NCI-H226 (cell line): ENCODE data around the gene THEMIS2.
"Not testable (repeated sequence)": the region's sequence is repeated elsewhere in the genome, so short reads cannot be mapped to it uniquely, and the experiment has no call there.

Experiments
- DNase-seq: peaks from one replicate; pipeline ENCODE4 v3.0.0-alpha.2; 2015

THEMIS2 gene

DNA sequence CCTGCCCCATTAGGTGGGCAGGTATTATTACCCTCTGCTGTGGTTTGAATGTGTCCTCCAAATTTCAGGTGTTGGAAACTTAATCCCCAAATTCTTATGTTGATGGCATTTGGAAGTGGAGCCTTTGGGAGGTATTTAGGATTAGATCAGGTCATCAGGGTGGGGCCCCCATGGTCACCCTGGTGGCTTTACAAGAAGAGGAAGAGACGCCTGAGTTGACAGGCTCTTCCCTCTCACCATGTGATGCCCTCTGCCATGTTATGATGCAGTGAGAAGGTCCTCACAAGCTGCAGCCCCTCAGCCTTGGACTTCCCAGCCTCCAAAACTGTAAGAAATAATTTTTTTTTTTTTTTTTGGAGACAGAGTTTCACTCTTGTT lies 8.8 kb upstream of the THEMIS2 start:
- DNase-seq, result no peak

DNA sequence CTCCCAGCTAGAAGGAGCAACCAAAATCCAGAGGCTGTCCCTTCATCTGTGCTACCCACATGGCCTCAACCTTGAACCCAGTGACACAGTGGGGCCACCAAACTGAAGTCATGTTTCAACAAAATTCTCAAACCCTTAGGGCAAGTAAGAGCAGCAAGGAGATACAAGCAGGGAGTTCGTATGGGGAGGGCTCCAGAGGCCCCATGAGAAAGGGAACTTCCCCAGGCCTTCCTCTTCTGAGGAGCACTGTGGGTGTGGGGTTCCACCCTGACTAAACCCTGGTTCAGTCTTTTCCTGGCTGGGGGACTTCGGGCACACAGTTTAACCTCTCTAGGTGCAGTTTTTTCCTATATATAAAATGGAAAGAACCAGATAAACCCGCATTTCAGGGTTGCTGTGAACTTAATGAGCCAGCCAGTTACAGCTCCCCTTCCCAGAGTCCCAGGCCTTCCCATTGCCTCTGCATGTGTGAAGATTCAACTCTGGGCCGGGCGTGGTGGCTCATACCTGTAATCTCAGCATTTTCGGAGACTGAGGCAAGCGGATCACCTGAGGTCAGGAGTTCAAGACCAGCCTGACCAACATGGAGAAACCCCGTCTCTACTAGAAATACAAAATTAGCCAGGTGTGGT lies 8.0 kb upstream of the THEMIS2 start:
- no peak for DNase-seq

DNA sequence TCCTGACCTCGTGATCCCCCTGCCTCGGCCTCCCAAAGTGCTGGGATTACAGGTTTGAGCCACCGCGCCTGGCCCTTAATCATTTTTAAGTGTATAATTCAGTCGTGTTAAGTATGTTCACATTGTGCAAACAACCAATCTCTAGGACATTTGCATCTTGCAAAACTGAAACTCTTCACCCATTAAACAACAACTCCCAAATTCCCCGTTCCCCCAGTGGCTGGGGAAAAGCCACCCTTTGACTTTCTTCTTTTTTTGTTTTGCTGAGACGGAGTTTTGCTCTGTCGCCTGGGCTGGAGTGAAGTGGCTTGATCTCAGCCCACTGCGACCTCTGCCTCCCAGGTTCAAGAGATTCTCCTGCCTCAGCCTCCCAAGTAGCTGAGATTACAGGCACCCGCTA lies 6.5 kb upstream of the THEMIS2 start:
- DNase-seq, result no peak

DNA sequence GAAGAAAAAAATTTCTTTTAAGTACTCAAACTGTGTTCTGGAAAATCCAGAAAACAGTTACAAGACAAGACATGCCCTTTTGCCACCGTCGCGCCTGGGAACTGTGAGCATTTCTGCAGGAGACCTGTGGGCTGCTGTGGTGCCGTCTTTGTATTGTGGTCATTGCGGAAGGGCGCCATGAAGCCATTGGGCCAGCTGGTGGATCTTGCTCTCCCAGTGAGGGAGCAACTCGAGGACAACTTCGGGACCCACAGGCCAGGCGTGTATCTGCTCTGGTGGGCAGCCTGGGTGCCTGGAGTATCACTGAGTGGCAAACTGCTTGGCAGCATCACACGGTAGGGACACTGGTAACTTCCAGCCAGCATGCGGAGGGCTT lies 3.8 kb upstream of the THEMIS2 start:
- DNase-seq, result no peak

DNA sequence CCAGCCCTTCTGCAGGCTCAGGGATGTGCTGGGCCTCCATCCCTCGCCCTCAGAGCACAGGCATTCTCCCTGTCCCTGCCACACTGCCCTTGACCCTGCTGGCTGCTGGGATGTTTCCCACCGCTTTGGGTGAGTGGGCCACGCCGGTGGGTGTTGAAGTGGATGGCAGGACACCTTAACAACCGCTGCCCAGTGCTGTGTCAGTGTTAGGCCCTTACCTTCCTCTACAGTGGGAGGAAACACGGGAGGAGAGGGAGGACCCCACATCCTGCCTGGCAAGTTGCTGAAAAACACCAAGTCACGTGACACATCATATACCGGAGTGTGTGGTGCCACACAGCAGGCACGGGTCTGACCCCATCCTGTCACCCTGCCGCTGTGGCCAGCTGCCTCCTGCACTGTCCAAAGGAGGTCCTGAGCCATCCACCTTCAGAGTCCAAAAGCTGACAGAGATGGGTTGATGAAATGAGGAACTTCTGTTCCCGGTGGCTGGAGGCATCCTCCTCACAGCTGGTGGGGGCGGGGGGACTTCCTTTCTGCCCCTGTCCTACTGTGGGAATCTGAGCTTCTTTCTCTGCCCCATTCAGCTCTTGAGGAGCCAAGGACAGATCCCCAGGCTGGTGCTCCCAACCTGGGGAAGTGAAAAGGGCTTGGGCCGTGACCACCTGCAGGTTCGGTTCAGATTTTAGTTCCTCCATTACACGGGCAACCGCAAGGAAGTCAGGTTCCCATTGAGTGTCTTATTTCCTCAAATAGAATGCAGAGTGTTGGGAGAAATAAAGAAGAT lies 3.2 kb upstream of the THEMIS2 start:
- DNase-seq, result no peak

DNA sequence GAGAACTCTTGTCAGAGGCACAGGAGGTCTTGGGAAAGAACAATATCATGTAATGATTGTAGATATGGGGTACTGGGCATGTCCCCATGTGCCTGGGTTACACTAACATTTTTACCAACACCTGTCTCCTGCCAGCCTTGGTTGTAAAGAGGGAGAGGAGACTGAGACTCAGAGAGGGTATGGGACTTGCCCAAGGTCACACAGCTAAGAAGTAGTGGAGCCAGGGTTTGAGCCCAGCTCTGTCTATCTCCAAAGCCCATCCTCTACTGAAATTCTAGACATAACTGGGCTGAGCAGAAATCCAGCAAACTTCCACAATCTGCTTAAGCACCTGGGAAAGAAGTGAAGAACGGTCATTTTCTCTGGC lies 2.6 kb upstream of the THEMIS2 start:
- no peak for DNase-seq

DNA sequence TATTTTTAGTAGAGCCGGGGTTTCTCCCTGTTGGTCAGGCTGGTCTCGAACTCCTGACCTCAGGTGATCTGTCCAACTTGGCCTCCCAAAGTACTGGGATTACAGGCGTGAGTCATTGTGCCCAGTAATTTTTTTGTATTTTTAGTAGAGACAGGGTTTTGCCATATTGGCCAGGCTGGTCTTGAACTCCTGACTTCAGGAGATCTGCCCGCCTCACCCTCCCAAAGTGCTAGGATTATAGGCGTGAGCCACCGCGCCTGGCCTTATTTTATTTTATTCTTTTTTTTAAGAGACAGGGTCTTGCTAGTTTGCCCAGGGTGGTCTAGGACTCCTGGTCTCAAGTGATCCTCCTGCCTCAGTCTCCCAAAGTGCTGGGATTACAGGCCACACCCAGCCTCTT lies 1.3 kb upstream of the THEMIS2 start:
- not testable (repeated sequence) for DNase-seq

DNA sequence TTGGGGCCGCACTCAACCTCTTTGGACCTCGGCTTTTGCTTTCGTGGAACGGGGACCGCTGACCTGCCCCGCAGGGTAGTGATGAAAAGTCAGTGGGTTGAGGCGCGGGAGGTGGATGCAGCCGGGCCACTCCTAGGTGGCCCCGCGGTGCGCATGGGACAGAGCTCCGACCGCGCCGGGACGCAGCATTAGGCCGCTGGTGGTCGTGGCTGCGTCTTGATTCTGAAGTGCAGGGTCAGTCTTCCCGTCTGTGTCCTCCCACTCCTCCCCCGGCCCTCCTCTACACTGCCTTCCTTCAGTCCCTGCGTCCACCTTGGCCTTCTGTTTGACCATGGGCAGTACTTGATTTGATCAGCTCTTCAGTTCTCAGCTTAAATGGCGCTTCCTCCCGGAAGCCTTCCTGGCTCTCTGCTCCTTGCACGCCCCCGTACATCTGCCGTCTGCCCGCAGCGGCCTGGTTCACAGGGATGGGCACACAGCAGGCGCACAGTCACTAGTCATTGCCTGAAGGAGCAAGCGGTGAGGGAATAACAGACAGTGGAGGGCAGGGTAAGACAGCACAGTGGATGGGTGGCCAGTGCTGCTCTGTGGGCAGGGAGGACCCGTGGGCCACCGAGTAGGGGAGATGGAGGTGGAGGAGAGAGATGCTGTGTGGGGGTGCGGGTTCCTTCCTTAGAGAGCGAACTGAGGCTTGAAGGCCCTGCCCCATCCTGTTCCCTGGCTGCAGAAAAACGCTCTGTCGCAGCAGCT lies 633 bp downstream of the THEMIS2 start:
- no peak for DNase-seq

DNA sequence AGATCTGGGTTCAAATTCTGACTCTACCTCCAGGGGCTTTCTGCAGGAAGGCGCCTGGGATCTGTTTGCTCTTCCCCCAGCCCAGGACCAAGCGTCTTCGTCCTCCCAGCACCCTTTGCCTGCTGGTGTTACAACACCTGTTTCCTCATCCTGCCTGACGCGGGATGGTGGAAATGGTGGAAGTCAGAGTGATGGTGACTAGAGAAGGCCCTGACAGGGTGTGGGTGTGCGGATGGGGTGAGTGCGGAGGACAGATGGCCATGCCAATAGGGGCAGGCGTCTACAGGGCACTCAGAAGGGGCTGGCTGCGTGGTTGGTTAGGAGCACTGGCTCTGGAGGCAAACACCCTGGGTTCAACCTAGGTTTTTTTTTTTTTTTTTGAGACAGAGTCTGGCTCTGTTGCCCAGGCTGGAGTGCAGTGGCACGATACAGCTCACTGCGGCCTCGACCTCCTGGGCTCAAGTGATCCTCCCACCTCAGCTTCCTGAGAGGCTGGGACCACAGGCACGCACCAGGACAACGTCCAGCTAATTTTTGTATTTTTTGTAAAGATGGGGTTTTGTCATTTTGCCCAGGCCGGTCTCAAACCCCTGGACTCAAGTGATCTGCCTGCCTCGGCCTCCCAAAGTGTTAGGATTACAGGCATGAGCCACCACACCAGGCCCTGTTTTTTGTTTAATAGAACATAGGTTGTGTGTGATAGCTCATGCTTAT lies 1.5 kb downstream of the THEMIS2 start:
- no peak for DNase-seq

DNA sequence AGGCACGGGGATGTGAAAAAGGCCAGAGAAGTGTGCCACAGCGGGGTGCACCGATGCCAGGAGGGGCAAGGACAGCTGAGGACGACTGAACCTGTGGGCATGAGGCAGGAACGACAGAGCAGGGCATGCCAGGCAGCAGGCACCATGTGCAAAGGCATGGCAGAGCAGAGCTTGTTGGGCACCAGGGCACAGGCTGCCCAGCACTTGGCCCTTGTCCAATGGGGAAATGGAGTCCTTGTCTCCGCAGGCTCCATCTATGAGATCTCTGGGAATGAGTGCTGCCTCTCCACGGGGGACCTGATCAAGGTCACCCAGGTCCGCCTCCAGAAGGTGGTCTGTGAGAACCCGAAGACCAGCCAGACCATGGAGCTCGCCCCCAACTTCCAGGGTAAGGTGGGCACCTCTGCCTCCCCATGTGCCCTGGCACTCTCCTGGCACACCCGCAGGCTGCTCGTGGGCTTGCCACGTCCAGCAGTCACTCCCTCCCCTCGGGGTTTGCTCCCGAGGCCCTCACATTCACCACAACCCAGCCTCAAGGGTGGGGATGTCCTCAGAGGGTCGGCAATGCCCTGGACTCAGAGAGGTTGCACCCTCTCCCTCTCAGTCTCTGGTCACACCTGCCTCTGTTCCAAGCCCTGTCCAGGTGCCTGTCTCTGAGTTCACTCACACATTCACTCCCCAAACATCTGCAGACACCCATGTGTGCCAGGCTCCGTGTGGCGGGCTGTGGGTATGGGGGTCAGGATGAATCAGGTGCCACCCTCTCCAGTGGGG lies 4.2 kb downstream of the THEMIS2 start:
- DNase-seq, result no peak

DNA sequence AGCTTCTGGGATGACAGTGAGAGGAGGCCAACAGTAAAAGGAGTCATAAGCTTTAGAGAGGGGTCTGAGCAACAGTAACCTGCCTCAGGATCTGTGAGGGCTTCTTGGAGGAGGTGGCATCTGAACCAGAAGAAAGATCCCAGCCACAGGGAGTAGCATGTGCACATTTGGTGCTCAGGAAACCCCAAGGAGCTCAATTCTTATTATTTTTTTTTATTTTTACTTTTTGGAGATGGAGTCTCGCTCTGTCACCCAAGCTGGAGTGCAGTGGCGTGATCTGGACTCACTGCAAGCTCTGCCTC lies 4.7 kb downstream of the THEMIS2 start:
- no peak for DNase-seq

DNA sequence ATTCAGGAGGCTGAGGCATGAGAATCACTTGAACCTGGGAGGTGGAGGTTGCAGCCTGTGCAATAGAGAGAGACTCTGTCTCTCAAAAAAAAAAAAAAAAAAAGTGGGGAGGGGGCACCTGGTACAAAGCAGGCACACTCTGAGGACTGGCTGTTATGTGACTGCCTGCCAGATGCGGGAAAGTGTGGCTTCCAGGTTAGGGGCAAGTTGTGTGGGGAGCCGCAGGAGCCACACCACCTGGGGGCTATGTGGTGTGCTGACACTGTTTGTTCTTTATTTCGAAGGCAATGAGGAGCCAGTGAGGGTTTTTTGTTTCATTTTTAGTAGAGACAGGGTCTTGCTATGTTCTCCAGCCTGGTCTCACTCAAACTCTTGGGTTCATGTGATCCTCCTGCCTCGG lies 5.7 kb downstream of the THEMIS2 start:
- DNase-seq, result no peak

DNA sequence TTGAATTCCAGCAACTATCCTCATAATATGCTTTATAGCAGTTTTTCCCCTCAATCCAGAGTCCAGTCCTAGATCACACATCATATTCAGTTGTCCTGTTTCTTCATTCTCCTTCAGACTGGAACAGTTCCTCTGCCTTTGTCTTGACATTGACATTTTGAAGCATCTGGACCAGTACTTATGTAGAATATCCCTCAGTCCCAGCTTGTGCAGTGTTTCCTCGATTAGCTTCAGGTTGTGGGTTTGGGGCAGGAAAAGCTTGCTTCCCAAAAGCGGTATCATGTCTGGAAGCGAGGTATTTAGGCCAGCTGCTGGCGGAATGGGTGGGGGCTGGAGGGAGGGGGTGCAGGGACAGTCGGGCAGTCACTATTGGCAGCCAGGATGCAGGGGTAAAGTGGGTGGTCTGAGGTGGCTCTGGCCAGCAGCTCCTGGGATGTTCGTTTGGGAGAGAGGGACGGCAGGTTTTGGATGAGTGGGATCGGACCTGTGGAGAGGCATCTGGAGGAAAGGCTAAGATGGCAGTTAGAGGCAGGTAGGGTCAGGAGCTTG lies 6.5 kb downstream of the THEMIS2 start:
- DNase-seq, result no peak

DNA sequence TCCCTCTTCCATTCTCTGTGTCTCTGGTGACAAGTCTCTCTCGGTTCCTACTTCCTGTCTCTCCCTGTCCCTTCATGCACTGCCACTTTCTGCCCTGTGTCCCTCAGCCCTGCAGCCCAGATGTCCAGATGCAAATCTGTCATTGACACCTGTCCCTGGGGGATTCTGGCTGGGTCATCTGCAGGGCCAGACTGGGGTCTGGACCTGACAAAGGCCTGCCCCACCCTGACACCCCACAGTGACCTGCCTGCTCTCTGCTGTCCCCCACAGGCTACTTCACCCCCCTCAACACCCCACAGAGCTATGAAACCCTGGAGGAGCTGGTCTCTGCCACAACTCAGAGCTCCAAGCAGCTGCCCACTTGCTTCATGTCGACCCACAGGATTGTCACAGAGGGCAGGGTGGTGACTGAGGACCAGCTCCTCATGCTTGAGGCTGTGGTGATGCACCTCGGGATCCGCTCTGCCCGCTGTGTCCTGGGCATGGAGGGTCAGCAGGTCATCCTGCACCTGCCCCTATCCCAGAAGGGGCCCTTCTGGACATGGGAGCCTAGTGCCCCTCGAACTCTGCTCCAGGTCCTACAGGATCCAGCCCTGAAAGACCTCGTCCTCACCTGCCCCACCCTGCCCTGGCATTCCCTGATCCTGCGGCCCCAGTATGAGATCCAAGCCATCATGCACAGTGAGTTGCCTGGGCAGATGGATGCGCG lies 7.2 kb downstream of the THEMIS2 start:
- DNase-seq, result no peak

DNA sequence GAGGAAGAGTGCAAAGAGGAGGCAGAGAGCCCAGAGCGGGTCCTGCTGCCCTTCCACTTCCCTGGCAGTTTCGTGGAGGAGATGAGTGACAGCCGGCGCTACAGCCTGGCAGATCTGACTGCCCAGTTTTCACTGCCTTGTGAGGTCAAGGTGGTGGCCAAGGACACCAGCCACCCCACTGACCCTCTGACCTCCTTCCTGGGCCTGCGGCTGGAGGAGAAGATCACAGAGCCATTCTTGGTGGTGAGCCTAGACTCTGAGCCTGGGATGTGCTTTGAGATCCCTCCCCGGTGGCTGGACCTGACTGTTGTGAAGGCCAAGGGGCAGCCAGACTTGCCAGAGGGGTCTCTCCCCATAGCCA lies 10.2 kb downstream of the THEMIS2 start:
- no peak for DNase-seq

DNA sequence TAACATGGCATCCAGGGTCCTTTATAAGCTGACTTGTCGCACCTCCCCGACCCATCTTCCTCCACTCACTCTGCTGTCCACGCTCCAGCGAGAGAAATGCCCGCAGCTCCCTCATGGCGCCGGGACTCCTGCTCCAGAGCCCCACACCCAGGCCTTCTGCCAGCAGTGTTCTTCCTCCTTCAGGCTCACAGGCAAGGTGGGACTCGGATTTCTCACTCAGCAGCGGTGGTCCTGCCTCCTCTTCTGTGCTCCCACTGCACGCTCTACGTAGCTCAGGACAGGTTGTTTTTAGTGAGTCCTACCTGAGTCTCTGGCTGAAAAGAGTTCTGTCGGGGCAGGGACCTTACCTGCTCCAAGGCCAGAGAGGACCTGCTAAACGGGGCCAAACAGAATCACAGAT lies 11.2 kb downstream of the THEMIS2 start:
- no peak for DNase-seq

DNA sequence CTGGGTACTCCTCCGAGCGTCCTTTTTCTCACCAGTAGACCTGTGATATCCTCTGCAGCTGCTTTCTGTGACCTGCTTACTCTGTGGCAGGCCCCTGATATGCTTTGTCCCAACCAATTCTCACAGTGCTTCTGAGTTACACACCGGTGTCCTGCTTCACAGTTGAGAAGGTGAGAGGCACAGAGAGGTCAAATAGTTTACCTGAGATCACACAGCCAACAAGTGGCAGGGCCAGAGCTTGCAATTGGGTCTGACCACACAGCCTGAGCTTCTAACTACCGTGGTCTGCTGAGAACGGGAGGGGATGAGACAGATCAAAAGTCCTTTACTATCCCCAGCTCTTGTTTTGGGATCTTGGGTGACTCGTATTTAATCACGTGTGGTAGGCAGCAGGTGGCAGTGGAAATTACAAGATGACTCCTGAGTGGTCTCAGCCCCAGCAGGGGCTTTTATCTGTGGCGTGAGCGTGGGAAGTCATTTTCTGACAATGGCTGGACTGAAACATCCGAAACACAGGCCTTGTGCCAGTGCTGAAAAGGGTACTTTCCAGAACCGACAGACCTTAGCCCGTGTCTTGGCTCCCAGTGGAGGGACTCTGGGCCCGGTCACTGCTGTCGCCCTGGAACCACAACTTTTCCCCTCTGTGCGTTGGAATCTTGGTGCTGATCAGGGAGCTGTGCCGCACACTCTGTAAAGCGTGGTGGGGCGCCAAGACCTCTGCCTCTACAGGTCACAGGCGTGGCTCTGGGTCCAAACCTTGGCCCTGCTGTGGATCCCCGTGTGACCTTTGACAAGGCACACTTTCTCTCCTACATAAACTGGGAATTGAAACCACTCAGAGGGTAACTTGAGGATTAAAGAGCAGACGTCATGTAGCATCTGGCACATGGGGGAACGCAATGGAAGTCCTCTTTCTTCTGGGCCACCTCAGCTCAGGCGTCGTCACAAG lies 11.9 kb downstream of the THEMIS2 start:
- no peak for DNase-seq

DNA sequence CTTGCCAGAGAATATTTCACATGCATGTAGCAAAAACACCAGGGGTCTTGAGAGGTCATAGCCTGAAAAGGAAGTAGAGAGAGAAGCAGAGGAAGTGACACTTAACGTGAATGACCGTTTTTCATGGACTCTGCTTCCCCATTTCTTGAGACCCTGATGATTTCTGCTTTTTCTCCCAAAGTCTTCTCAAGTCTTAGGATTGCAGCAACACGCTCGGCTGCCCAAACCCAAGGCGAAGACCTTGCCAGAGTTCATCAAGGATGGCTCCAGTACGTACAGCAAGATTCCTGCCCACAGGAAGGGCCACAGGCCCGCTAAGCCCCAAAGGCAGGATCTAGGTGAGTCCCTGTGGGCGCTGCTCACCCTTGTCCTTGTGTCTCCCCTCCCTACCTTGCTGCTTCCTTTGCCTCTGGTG lies 12.8 kb downstream of the THEMIS2 start:
- no peak for DNase-seq

DNA sequence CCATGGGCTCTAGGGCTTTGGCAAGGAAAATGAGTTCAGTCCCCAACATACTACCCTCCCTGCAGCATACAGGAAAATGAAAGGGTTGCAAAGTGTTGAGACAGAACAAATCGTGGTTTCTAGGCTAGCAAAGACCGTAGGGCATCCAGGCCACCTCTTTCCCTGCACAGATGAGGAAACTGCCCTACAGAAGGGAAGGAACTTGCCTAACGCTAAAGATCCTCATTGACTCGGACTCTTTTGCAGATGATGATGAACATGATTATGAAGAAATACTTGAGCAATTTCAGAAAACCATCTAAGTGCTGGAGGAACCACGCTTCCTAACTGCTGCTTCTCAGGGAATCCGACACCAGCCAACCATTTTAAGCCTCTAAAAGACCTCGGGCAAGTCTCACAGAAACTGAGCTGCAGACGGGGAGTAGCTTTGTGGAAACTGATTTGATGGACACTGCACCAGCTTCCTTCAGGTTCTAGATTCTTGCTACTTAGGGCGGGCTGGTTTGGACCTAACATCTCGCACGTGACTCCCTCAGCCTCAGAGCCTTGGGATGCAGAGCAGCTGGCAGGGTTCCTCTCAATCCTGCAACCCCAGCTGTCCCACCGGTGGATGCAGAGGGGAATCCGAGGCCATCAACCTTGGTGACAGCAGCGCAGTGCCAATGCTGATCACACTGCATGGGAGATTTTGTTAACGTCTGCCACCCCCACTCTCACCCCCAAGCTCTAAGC lies 13.4 kb downstream of the THEMIS2 start:
- no peak for DNase-seq

DNA sequence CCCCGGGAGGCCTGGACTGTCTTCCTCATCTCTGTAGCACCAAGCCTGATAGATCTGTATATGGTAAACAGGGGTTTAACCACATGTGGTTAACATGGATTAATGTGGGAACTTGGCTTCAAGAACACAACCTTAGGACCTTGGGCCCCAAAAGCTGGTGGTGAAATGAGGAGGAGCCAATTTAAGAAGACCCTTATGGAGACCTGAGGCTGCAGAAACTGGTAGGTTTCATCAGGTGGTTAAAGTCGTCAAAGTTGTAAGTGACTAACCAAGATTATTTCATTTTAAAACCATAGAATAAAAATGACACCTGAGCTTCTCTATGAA lies 14.0 kb downstream of the THEMIS2 start:
- DNase-seq, result no peak
